ENCODE measurements around the gene SPEM2.
"Not testable (repeated sequence)": the region's sequence is repeated elsewhere in the genome, so short reads cannot be mapped to it uniquely, and the experiment has no call there.

SPEM2 gene

GRCh38 chr17:7464081-7464480 lies 38.7 kb downstream of the SPEM2 start:
- Histone ChIP-seq H3K4me3 (ENCODE audit: low read length) (no peak overlapping the region), H3K9me3 (ENCODE audit: control insufficient read depth, low read length) (no peaks in the 10 kb centered on the region), H3K4me1 (ENCODE audit: control insufficient read depth, insufficient read depth, low read length) (no peaks in the 10 kb centered on the region), H3K36me3 (ENCODE audit: control insufficient read depth, insufficient read depth, low read length) (peaks cover 4% of the 10 kb centered on the region), H3K9ac (ENCODE audit: low read length) (no peak overlapping the region), H3K27me3 (ENCODE audit: control insufficient read depth, insufficient read depth, low read length) (no peaks in the 10 kb centered on the region)

- H3K36me3 ChIP-seq (ENCODE audit: control insufficient read depth, insufficient read depth, low read length): peaks cover 4% of the 10 kb centered on the region
Observed at GRCh38 chr17:7465597-7466275, 40.3 kb downstream of the SPEM2 start.

GRCh38 chr17:7466318-7466638 lies 40.9 kb downstream of the SPEM2 start:
- H3K4me1 ChIP-seq (ENCODE audit: control insufficient read depth, insufficient read depth, low read length): no peaks in the 10 kb centered on the region
- no peak overlapping the region for H3K4me3 ChIP-seq (ENCODE audit: low read length)
- H3K27me3 ChIP-seq (ENCODE audit: control insufficient read depth, insufficient read depth, low read length): no peaks in the 10 kb centered on the region
- H3K9ac ChIP-seq (ENCODE audit: low read length): no peak overlapping the region
- no peaks in the 10 kb centered on the region for H3K9me3 ChIP-seq (ENCODE audit: control insufficient read depth, low read length)
- H3K36me3 ChIP-seq (ENCODE audit: control insufficient read depth, insufficient read depth, low read length): peaks cover 4% of the 10 kb centered on the region

More at GRCh38 chr17:7465597-7466275, 40.3 kb downstream of the SPEM2 start:
- Histone ChIP-seq H3K4me1 (ENCODE audit: control insufficient read depth, insufficient read depth, low read length) (no peaks in the 10 kb centered on the region), H3K27me3 (ENCODE audit: control insufficient read depth, insufficient read depth, low read length) (no peaks in the 10 kb centered on the region), H3K9me3 (ENCODE audit: control insufficient read depth, low read length) (no peaks in the 10 kb centered on the region), H3K4me3 (ENCODE audit: low read length) (no peak overlapping the region), H3K9ac (ENCODE audit: low read length) (no peak overlapping the region)

- Histone ChIP-seq H3K27me3 (ENCODE audit: control insufficient read depth, insufficient read depth, low read length) (no peaks in the 10 kb centered on the region), H3K9ac (ENCODE audit: low read length) (no peak overlapping the region), H3K4me3 (ENCODE audit: low read length) (no peak overlapping the region), H3K36me3 (ENCODE audit: control insufficient read depth, insufficient read depth, low read length) (peaks cover 4% of the 10 kb centered on the region), H3K9me3 (ENCODE audit: control insufficient read depth, low read length) (no peaks in the 10 kb centered on the region), H3K4me1 (ENCODE audit: control insufficient read depth, insufficient read depth, low read length) (no peaks in the 10 kb centered on the region)
Observed at GRCh38 chr17:7466639-7467341, 41.4 kb downstream of the SPEM2 start.

DNA sequence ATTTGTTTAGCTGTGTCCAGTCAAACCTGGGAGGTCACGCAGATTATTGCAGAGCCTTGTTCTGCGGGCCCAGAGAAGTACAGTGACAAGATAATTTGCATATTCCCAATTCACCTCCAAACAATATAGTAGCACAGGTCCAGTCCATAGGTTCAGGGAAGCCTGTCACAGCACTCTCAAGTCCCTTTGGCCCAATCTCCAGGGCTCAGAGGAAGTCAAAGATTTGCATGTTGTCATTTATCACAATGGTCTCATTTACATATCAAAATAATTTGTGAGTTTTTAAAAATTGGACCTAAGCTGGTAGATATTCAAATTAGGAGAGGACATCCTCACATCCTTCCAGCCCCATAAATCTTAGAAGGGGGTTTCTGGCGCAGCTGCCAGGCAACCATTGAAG lies 42.1 kb downstream of the SPEM2 start:
- no peaks in the 10 kb centered on the region for H3K27me3 ChIP-seq (ENCODE audit: control insufficient read depth, insufficient read depth, low read length)
- no peak overlapping the region for H3K4me3 ChIP-seq (ENCODE audit: low read length)
- H3K9ac ChIP-seq (ENCODE audit: low read length): no peak overlapping the region
- no peaks in the 10 kb centered on the region for H3K4me1 ChIP-seq (ENCODE audit: control insufficient read depth, insufficient read depth, low read length)
- H3K9me3 ChIP-seq (ENCODE audit: control insufficient read depth, low read length): no peaks in the 10 kb centered on the region
- peaks cover 4% of the 10 kb centered on the region for H3K36me3 ChIP-seq (ENCODE audit: control insufficient read depth, insufficient read depth, low read length)

DNA sequence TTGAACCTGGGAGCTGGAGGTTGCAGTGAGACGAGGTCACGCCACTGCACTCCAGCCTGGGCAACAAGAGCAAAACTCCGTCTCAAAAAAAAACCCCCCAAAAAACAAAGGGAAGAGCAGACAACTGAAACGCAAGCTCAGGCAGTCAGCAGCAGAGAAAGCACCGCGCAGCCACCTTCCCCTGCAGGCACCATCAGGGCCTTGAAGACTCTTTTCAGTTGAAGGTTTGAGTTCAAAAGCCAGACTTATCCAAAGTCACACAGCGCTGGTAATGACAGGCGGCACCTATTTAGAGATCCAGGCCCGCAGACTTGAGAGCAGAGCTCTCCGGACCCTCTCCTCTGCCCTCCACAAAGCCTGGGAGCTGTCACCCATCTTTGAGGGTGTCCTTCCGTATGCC lies 42.9 kb downstream of the SPEM2 start:
- H3K36me3 ChIP-seq (ENCODE audit: control insufficient read depth, insufficient read depth, low read length): peaks cover 4% of the 10 kb centered on the region
- H3K27me3 ChIP-seq (ENCODE audit: control insufficient read depth, insufficient read depth, low read length): no peaks in the 10 kb centered on the region
- H3K9ac ChIP-seq (ENCODE audit: low read length): no peak overlapping the region
- no peaks in the 10 kb centered on the region for H3K4me1 ChIP-seq (ENCODE audit: control insufficient read depth, insufficient read depth, low read length)
- H3K9me3 ChIP-seq (ENCODE audit: control insufficient read depth, low read length): no peaks in the 10 kb centered on the region
- H3K4me3 ChIP-seq (ENCODE audit: low read length): no peak overlapping the region

DNA sequence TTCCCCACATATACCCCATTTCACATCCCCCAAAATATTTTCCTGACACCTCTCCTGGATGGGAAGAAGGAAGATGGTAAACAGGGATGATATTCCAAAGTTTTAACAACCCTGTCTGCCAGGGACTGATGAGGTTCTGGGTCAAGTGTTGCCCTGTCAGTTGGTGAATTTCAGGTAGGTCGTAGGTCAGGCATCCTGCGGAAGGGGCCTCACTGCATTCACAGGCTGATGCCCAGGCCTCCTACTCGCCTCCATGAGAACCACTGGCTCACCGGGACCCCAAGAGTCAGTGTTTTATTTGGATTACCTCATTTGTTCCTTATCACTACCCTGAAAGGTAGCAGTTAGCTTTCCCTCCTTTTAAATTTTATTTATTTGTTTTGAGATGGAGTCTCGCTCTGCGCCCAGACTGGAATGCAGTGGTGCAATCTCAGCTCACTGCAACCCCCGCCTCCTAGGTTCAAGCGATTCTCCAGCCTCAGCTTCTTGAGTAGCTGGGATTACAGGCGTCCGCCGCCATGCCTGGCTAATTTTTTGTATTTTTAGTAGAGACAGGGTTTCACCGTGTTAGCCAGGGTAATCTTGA lies 43.5 kb downstream of the SPEM2 start:
- H3K4me1 ChIP-seq (ENCODE audit: control insufficient read depth, insufficient read depth, low read length): no peaks in the 10 kb centered on the region
- H3K36me3 ChIP-seq (ENCODE audit: control insufficient read depth, insufficient read depth, low read length): peaks cover 4% of the 10 kb centered on the region
- no peaks in the 10 kb centered on the region for H3K27me3 ChIP-seq (ENCODE audit: control insufficient read depth, insufficient read depth, low read length)
- H3K9ac ChIP-seq (ENCODE audit: low read length): no peak overlapping the region
- no peaks in the 10 kb centered on the region for H3K9me3 ChIP-seq (ENCODE audit: control insufficient read depth, low read length)
- H3K4me3 ChIP-seq (ENCODE audit: low read length): no peak overlapping the region

DNA sequence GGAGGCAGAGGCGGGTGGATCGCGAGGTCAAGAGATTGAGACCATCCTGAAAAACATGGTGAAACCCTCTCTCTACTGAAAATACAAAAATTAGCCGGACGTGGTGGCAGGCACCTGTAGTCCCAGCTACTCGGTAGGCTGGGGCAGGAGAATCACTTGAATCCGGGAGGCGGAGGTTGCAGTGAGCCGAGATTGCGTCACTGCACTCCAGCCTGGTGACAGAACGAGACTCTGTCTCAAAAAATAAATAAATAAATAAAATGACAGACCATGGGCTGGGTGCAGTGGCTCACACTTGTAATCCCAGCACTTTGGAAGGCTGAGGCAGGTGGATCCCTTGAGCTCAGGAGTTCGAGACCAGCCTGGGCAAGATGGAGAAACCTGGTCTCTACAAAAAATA lies 44.4 kb downstream of the SPEM2 start:
- H3K9me3 ChIP-seq (ENCODE audit: control insufficient read depth, low read length); H3K4me1 ChIP-seq (ENCODE audit: control insufficient read depth, insufficient read depth, low read length); H3K9ac ChIP-seq (ENCODE audit: low read length); H3K4me3 ChIP-seq (ENCODE audit: low read length); H3K36me3 ChIP-seq (ENCODE audit: control insufficient read depth, insufficient read depth, low read length); H3K27me3 ChIP-seq (ENCODE audit: control insufficient read depth, insufficient read depth, low read length): not testable (repeated sequence)

DNA sequence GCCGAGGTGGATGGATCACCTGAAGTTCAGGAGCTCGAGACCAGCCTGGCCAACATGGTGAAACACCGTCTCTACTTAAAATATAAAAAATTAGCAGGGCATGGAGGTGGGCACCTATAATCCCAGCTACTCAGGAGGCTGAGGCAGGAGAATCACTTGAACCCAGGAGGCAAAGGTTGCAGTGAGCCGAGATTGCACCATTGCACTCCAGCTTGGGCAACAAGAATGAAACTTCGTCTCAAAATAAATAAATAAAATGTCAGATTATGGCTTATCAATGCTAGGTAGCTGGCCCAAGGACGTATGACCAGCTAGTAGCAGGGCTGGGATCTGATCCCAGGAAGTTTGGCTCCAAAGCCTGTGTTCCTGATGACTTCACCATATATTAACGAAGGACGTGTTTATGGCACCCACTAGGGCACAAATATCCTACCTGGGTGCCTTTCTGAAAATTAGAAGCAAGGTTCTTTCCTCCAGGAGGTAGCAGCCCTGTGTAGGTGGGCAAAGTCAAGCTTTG lies 45.1 kb downstream of the SPEM2 start:
- not testable (repeated sequence) for H3K9ac ChIP-seq (ENCODE audit: low read length); H3K4me1 ChIP-seq (ENCODE audit: control insufficient read depth, insufficient read depth, low read length); H3K27me3 ChIP-seq (ENCODE audit: control insufficient read depth, insufficient read depth, low read length); H3K4me3 ChIP-seq (ENCODE audit: low read length); H3K36me3 ChIP-seq (ENCODE audit: control insufficient read depth, insufficient read depth, low read length); H3K9me3 ChIP-seq (ENCODE audit: control insufficient read depth, low read length)

DNA sequence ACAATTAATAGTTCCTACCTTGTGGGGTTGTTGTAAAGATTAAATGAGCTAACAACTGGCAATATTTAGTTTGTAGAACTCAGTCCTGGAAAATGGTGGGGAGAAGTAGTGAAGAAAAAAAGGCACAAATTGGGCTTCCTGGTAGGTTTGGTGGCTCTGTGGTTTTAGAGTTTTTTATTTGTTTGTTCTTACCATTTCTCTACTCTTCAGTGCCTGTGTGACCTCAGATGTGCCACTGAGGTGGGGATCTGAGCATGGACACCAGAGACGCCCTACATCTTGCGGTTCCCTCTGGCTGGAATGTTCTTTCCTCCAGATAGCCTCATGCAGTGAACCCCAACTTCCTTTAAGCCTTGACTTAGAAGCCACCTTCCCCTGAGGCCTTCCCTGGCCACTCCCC lies 46.3 kb downstream of the SPEM2 start:
- H3K9ac ChIP-seq (ENCODE audit: low read length): no peak overlapping the region
- H3K4me1 ChIP-seq (ENCODE audit: control insufficient read depth, insufficient read depth, low read length): peaks cover 14% of the 10 kb centered on the region
- no peaks in the 10 kb centered on the region for H3K27me3 ChIP-seq (ENCODE audit: control insufficient read depth, insufficient read depth, low read length)
- peaks cover 4% of the 10 kb centered on the region for H3K36me3 ChIP-seq (ENCODE audit: control insufficient read depth, insufficient read depth, low read length)
- H3K9me3 ChIP-seq (ENCODE audit: control insufficient read depth, low read length): no peaks in the 10 kb centered on the region
- no peak overlapping the region for H3K4me3 ChIP-seq (ENCODE audit: low read length)

- H3K9me3 ChIP-seq (ENCODE audit: control insufficient read depth, low read length); H3K27me3 ChIP-seq (ENCODE audit: control insufficient read depth, insufficient read depth, low read length); H3K36me3 ChIP-seq (ENCODE audit: control insufficient read depth, insufficient read depth, low read length); H3K9ac ChIP-seq (ENCODE audit: low read length); H3K4me3 ChIP-seq (ENCODE audit: low read length): not testable (repeated sequence)
- peaks cover 36% of the 10 kb centered on the region for H3K4me1 ChIP-seq (ENCODE audit: control insufficient read depth, insufficient read depth, low read length)
Observed at GRCh38 chr17:7474767-7475166, 49.4 kb downstream of the SPEM2 start.

DNA sequence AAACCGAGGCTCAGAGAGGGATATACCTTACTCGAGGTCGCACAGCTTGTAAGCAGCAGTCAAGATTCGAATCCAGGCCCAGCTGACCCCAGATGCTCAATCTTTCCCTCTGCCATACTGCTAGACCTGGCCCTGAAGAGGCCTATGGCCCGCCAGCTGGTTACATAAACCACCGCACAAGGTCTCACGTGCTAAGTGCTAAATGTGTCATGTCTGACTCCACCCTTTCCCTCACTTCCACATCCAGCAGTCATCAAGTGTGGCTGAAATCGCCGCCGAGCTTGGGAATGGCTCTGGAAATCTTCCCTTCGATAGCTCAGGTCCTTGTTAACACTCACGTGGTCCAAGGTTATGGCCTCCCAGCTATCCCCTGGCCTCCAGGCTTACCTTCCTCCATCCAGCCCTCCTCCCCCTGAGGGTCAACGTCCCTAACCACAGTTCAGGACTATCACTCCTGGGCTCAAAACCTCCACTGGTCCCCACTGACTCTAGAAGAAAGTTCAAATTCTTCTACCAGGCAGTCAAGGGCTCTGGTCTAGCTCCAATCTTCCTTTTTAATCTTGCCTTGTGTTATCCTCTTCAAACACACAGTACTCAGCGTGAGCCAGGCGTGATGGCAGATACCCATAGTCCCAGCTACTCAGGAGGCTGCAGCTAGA lies 50.5 kb downstream of the SPEM2 start:
- H3K9me3 ChIP-seq (ENCODE audit: control insufficient read depth, low read length): no peaks in the 10 kb centered on the region
- H3K9ac ChIP-seq (ENCODE audit: low read length): no peak overlapping the region
- no peaks in the 10 kb centered on the region for H3K36me3 ChIP-seq (ENCODE audit: control insufficient read depth, insufficient read depth, low read length)
- peaks cover 43% of the 10 kb centered on the region for H3K4me1 ChIP-seq (ENCODE audit: control insufficient read depth, insufficient read depth, low read length)
- no peaks in the 10 kb centered on the region for H3K27me3 ChIP-seq (ENCODE audit: control insufficient read depth, insufficient read depth, low read length)
- H3K4me3 ChIP-seq (ENCODE audit: low read length): no peak overlapping the region
